Cardiac fibroblast (primary cell): ENCODE results near the gene COBLL1.

Source experiments
- DNase-seq, 2 donors: peaks; one replicate each; pipeline versions ENCODE4 v3.0.0 to v3.0.0-alpha.2; 2010; ENCODE audit warnings: low read depth in 2 of 2
- H3K4me3 ChIP-seq, 2 donors: replicated peaks in 1 of 2; 1 replicate in 1 of 2; 2 replicates in 1 of 2; pipeline ENCODE4 v1.5.1; 2011; ENCODE audit warnings: low read depth in 2 of 2, low read length in 2 of 2, mild to moderate bottlenecking in 2 of 2, moderate library complexity in 1 of 2
- TF ChIP-seq, protein P1 (sequence below): IDR thresholded peaks from one replicate; pipeline ENCODE4 v1.5.1; 2011; ENCODE audit warnings: low read depth, mild to moderate bottlenecking, low read length, inconsistent platforms

Gene COBLL1

DNA sequence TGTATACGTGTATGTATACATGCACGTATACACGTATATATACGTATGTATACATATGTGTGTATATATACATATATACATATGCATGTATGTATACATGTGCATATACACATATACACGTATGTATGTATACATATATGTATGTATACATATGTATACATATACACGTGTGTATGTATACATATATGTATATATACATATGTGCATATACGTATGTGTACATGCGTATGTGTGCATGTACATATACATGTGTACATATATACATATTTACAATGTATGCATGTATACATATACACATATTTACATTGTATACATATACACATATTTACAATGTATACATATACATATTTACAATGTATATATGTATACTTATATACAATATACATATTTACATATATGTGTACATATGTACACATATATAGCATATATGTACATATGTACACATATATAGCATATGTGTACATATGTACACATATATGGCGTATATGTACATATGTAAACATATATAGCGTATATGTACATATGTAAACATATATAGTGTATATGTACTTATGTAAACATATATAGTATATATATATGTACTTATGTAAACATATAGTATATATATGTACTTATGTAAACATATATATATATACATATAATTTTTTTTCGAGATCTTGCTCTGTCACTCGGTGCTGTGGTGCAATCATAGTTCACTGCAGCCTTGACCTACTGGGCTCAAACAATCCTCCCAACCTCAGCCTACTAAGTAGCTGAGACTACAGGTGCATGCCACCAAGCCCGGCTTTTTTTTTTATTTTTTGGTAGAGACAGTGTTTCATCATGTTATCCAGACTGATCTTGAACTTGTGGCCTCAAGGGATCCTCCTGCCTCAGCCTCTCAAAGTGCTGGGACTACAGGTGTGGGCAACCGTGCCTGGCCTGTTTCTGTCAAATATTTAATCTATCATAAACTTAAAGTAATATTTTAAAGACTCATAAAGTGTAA, 23.2 kb downstream of the COBLL1 start:
- no peak overlapping the region for H3K4me3 ChIP-seq
- TF ChIP-seq, protein P1, sequence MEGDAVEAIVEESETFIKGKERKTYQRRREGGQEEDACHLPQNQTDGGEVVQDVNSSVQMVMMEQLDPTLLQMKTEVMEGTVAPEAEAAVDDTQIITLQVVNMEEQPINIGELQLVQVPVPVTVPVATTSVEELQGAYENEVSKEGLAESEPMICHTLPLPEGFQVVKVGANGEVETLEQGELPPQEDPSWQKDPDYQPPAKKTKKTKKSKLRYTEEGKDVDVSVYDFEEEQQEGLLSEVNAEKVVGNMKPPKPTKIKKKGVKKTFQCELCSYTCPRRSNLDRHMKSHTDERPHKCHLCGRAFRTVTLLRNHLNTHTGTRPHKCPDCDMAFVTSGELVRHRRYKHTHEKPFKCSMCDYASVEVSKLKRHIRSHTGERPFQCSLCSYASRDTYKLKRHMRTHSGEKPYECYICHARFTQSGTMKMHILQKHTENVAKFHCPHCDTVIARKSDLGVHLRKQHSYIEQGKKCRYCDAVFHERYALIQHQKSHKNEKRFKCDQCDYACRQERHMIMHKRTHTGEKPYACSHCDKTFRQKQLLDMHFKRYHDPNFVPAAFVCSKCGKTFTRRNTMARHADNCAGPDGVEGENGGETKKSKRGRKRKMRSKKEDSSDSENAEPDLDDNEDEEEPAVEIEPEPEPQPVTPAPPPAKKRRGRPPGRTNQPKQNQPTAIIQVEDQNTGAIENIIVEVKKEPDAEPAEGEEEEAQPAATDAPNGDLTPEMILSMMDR = no peak
- DNase-seq = no peak

DNA sequence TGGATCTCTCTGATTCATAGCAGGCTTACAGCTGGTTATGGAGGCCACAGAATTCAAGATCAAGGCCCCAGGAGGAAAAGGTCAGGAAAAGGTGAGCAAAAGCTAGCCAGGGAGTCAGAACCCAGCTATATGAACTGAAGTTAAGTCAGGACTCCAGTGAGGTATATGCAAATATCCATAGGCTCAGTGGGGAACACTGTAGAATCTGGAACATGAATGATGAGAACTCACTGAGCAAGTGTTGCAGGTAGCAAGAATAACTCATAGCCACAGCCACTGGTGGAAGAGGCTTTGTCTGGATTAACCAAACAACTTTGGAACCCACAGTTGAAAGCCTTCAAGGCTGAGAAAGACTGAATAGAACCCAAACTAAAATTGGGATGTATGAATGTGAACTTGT, 24.7 kb downstream of the COBLL1 start:
- H3K4me3 ChIP-seq = no peak overlapping the region
- TF ChIP-seq, protein P1 = no peak
- no peak for DNase-seq

DNA sequence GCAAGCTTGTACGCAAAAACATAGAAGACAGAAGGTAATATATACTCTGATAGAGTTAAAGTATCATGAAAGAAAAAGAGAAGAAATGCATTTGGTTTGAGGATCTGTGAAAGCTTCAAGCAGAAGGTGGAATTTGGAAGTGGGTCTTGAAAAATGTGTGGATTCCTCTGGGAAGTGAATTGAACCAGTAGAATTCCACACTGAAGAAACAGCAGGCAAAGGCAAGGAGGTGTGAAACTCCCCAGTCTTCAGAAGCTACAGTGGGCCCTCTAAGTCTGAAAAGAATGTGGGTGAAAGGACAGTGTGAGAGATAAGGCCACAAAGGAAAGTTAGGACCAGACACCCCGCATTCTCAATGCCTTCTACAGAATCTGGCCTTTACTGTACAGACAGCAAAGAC, 25.6 kb downstream of the COBLL1 start:
- TF ChIP-seq, protein P1 = no peak
- H3K4me3 ChIP-seq = no peak overlapping the region
- no peak for DNase-seq

GRCh38 chr2:164815071-164815793, 26.4 kb downstream of the COBLL1 start:
- no peak for DNase-seq
- no peak overlapping the region for H3K4me3 ChIP-seq
- TF ChIP-seq, protein P1 = no peak

- H3K4me3 ChIP-seq = no peak overlapping the region
- DNase-seq = no peak
- TF ChIP-seq, protein P1 = no peak
Observed at GRCh38 chr2:164813535-164813934, 28.1 kb downstream of the COBLL1 start.

- no peak overlapping the region for H3K4me3 ChIP-seq
- DNase-seq = no peak
- TF ChIP-seq, protein P1 = no peak
Observed at GRCh38 chr2:164812378-164812777, 29.2 kb downstream of the COBLL1 start.
